Endothelial cell of umbilical vein (primary cell): ENCODE data around the gene CENPP. TPM values are rescaled to one million over a fixed set of nuclear protein-coding genes. Genes with fewer than 3 reads are reported as not detected.

ENCODE experiments used
- BruUV-seq: library from RNA; stranded (reverse); fragments of 400-500 nt; replicated peaks from 2 replicates; lab custom pipeline; 2021; lab: Mats Ljungman, UMichigan
- CTCF ChIA-PET: fragments of 300-600, 350-600 bp; sonication (Branson Sonifier 250); formaldehyde crosslinking; loops from one replicate; lab custom pipeline; 2021; ENCODE audit warnings: antibody characterized with exemption, inconsistent platforms; lab: Charles Lee
- POLR2A ChIA-PET: fragments of 300-600, 350-600 bp; sonication (Branson Sonifier 250); formaldehyde crosslinking; loops from one replicate; lab custom pipeline; 2021; ENCODE audit warnings: antibody characterized with exemption, inconsistent platforms; lab: Charles Lee
- DNase-seq: peaks from one replicate; pipeline ENCODE4 v3.0.0-alpha.2; 2011; ENCODE audit warnings: low read depth, low spot score
- FAIRE-seq: peaks from 2 replicates; lab custom pipeline; 2011; peaks lifted over from hg19 to GRCh38; lab: Jason Lieb, UNC
- H2AFZ ChIP-seq: 2 replicates; pipeline ENCODE4 v1.6.0; 2012; ENCODE audit warnings: low read depth, low read length, control low read depth, inconsistent platforms
- H3K27ac ChIP-seq: 2 replicates; pipeline ENCODE4 v1.5.1; 2011; ENCODE audit warnings: low read depth, mild to moderate bottlenecking, control low read depth, low read length, moderate library complexity; ENCODE audit not compliant: insufficient read depth
- H3K27me3 ChIP-seq, 2 experiments: 2 replicates each; pipeline versions ENCODE4 v1.6.0 to v1.6.1; 2011; ENCODE audit warnings: low read length in 2 of 2, mixed read lengths in 1 of 2; ENCODE audit not compliant: control insufficient read depth in 2 of 2, insufficient read depth in 2 of 2
- H3K36me3 ChIP-seq, 2 experiments: 2 replicates in 1 of 2; 3 replicates in 1 of 2; pipeline ENCODE4 v1.5.1; 2011; ENCODE audit warnings: low read length in 2 of 2, mild to moderate bottlenecking in 1 of 2, moderate library complexity in 1 of 2; ENCODE audit not compliant: control insufficient read depth in 2 of 2, insufficient read depth in 2 of 2; ENCODE audit errors: extremely low read depth in 1 of 2
- H3K4me1 ChIP-seq: 3 replicates; pipeline ENCODE4 v1.5.1; 2011; ENCODE audit warnings: mild to moderate bottlenecking, low read length; ENCODE audit not compliant: control insufficient read depth, insufficient read depth; ENCODE audit errors: extremely low read depth
- H3K4me2 ChIP-seq: 2 replicates; pipeline ENCODE4 v1.6.1; 2011; ENCODE audit warnings: low read length, control low read depth, mixed read lengths; ENCODE audit not compliant: insufficient read depth
- H3K4me3 ChIP-seq, 3 experiments: fragments of 200-600 bp in 1 of 3; sonication (generic), shearing (Covaris generic) in 1 of 3; replicated peaks in 1 of 3; 2 replicates each; pipeline ENCODE4 v1.5.1; 2011 to 2016; ENCODE audit warnings: control low read depth in 3 of 3, low read length in 3 of 3, mild to moderate bottlenecking in 2 of 3, inconsistent platforms in 1 of 3, low read depth in 1 of 3, moderate library complexity in 1 of 3; ENCODE audit not compliant: insufficient read depth in 1 of 3
- H3K79me2 ChIP-seq: 2 replicates; pipeline ENCODE4 v1.6.0; 2012; ENCODE audit warnings: low read length, inconsistent platforms; ENCODE audit not compliant: control insufficient read depth, insufficient read depth
- H3K9ac ChIP-seq: replicated peaks from 2 replicates; pipeline ENCODE3; 2011; ENCODE audit warnings: low read length, control low read depth; ENCODE audit not compliant: insufficient read depth; ENCODE audit errors: extremely low read depth
- H3K9me1 ChIP-seq: replicated peaks from 3 replicates; pipeline ENCODE4 v1.6.0; 2011; ENCODE audit warnings: mild to moderate bottlenecking, low read length; ENCODE audit not compliant: control insufficient read depth, insufficient read depth; ENCODE audit errors: extremely low read depth
- H3K9me3 ChIP-seq: replicated peaks from 2 replicates; pipeline ENCODE4 v1.5.1; 2012; ENCODE audit warnings: low read length, inconsistent platforms; ENCODE audit not compliant: control insufficient read depth, insufficient read depth
- H4K20me1 ChIP-seq: replicated peaks from 2 replicates; pipeline ENCODE3; 2011; ENCODE audit warnings: mild to moderate bottlenecking, low read length; ENCODE audit not compliant: control insufficient read depth, insufficient read depth; ENCODE audit errors: extremely low read depth
- CTCF ChIP-seq, 2 donors: IDR thresholded peaks; 1 replicate in 1 of 2; 2 replicates in 1 of 2; pipeline ENCODE4 v1.5.1; 2011; ENCODE audit warnings: low read length in 2 of 2, mild to moderate bottlenecking in 2 of 2, moderate library complexity in 2 of 2, control low read depth in 1 of 2, inconsistent platforms in 1 of 2, low read depth in 1 of 2; ENCODE audit not compliant: insufficient read depth in 1 of 2; ENCODE audit errors: extremely low read depth in 1 of 2
- EZH2 ChIP-seq: IDR thresholded peaks from 2 replicates; pipeline ENCODE4 v1.6.1; 2012; ENCODE audit warnings: borderline replicate concordance, low read depth, mild to moderate bottlenecking, moderate library complexity, low read length, inconsistent platforms; ENCODE audit not compliant: severe bottlenecking
- JUN ChIP-seq: IDR thresholded peaks from 2 replicates; pipeline ENCODE4 v1.6.1; 2011; ENCODE audit warnings: borderline replicate concordance, low read depth; ENCODE audit not compliant: insufficient read length, insufficient read depth
- MAX ChIP-seq: IDR thresholded peaks from 2 replicates; pipeline ENCODE4 v1.6.1; 2011; ENCODE audit not compliant: insufficient read depth, insufficient read length
- MYC ChIP-seq: IDR thresholded peaks from one replicate; pipeline ENCODE4 v1.6.1; 2011; ENCODE audit warnings: mild to moderate bottlenecking, low read depth, low read length
- POLR2AphosphoS5 ChIP-seq: IDR thresholded peaks from 2 replicates; pipeline ENCODE4 v1.6.1; 2012; ENCODE audit warnings: low read depth, mild to moderate bottlenecking, control low read depth, low read length, moderate library complexity; ENCODE audit not compliant: insufficient read depth
- dilution Hi-C: fragments of 300-500 bp; cut with MboI; formaldehyde crosslinking; loops from one replicate; pipeline ENCODE4 v1.15.0; 2019; ENCODE audit warnings: low sequenced_read_pairs; ENCODE audit not compliant: extremely low pct_ligation_motif_present
- intact Hi-C: fragments of 100-400 bp; cut with micrococcal nuclease; formaldehyde crosslinking; loops from one replicate; pipeline ENCODE4 v1.10.0; 2022
- polyA plus RNA-seq, 4 experiments: library from polyadenylated mRNA; depleted of rRNA in 3 of 4; stranded (reverse) in 3 of 4; unstranded in 1 of 4; fragments of >200 nt; gene quantifications; 2 replicates each; pipeline versions ENCODE4 v1.2.1 to v1.2.3, GENCODE V29; 2011 to 2012; ENCODE audit warnings: missing spikeins in 1 of 4
- total RNA-seq: library from RNA; stranded (reverse); gene quantifications from 2 replicates; pipeline ENCODE4 v1.2.3, GENCODE V29; 2021

The CENPP gene
- total and polyA plus RNA-seq, 2 donors (not counting 3 experiments of a cell fraction or from before 2014, with no cell fraction given): 1.2 to 12.0 TPM

- POLR2A ChIA-PET: no interaction called here
- H3K27me3 ChIP-seq: no peaks in the 10 kb centered on the region
- intact Hi-C loops: no loop called here
- H3K4me2 ChIP-seq: no peak overlapping the region
- no peaks in the 10 kb centered on the region for H3K9me1 ChIP-seq
- FAIRE-seq (no peak), DNase-seq (no peak)
- H3K4me1 ChIP-seq: peaks cover 8% of the 10 kb centered on the region
- no peak for TF ChIP-seq CTCF (IDR thresholded peaks at IDR 0.05; ENCODE audit: extremely low read depth in 1 of 2, insufficient read depth in 1 of 2, low read depth in 1 of 2, low read length in 2 of 2)
- TF ChIP-seq EZH2: no peak
- TF ChIP-seq JUN: no peak
- no peak for TF ChIP-seq MAX
- TF ChIP-seq MYC: no peak
- TF ChIP-seq POLR2AphosphoS5: no peak
- no peak overlapping the region for H2AFZ ChIP-seq
- dilution Hi-C loops: no loop called here
- peaks cover 16 to 30% of the 10 kb centered on the region in 2 experiments for H3K36me3 ChIP-seq
- H3K9ac ChIP-seq: no peak overlapping the region
- CTCF ChIA-PET: interaction anchor here (1.2 to 1.9 kb wide), 2 partner anchors 17 to 139 kb away, joined by 4 to 6 read pairs; no protein-coding TSS in a partner anchor
- H3K4me3 ChIP-seq: no peak overlapping the region
- no TSS peak for BruUV-seq
- H3K27ac ChIP-seq: no peak overlapping the region
- no peaks in the 10 kb centered on the region for H4K20me1 ChIP-seq
- no peaks in the 10 kb centered on the region for H3K9me3 ChIP-seq
- H3K79me2 ChIP-seq: peaks cover 34% of the 10 kb centered on the region
Measured at GRCh38 chr9:92652461-92652860, 326.7 kb downstream of the CENPP start.
